Measurements from ENCODE around the gene CCBE1. TPM values are rescaled to one million over a fixed set of nuclear protein-coding genes. Genes with fewer than 3 reads are reported as not detected.

The CCBE1 gene
- total and polyA plus RNA-seq, 9 of the 15 experiments (the other 6 are each of a cell fraction or from before 2014, with no cell fraction given) = 0.20 TPM; not detected in 8

DNA sequence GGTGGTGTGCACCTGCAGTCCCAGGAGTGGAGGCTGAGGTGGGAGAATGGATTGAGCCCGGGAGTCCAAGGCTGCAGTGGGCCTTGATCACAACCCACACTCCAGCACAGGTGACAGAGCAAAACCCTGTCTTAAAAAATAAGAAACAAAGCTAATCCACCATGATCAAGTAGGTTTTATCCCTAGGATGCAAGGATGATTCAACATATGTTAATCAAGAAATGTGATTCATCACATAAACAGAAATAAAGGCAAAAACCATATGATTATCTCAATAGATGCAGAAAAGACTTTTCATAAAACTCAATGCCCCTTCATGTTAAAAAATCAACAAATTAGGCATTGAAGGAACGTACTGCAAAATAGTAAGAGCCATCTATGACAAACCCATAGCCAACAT is 58.1 kb downstream of the CCBE1 start:
- WGBS (ENCODE audit: insufficient coverage, low coverage, missing lambda C conversion rate) = 0% methylated on average over 2 of the region's 2 CpGs
- CTCF ChIA-PET (ENCODE audit: low intra/inter-chr PET ratio) = no interaction called here
- DNase-seq (ENCODE audit: extremely low read depth in 1 of 4, low spot score in 3 of 4) = no peak

More for the DNA sequence above, 58.1 kb downstream of the CCBE1 start:
- H3K79me2 ChIP-seq (ENCODE audit: control insufficient read depth, insufficient read depth, low read length) = no peaks in the 10 kb centered on the region
- H3K4me2 ChIP-seq (ENCODE audit: insufficient read depth, low read length) = no peak overlapping the region
- H2AFZ ChIP-seq (ENCODE audit: low read depth, low read length) = no peak overlapping the region
- TF ChIP-seq, protein P1, sequence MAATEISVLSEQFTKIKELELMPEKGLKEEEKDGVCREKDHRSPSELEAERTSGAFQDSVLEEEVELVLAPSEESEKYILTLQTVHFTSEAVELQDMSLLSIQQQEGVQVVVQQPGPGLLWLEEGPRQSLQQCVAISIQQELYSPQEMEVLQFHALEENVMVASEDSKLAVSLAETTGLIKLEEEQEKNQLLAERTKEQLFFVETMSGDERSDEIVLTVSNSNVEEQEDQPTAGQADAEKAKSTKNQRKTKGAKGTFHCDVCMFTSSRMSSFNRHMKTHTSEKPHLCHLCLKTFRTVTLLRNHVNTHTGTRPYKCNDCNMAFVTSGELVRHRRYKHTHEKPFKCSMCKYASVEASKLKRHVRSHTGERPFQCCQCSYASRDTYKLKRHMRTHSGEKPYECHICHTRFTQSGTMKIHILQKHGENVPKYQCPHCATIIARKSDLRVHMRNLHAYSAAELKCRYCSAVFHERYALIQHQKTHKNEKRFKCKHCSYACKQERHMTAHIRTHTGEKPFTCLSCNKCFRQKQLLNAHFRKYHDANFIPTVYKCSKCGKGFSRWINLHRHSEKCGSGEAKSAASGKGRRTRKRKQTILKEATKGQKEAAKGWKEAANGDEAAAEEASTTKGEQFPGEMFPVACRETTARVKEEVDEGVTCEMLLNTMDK (IDR thresholded peaks at IDR 0.05; ENCODE audit: borderline replicate concordance, insufficient read depth, low read depth, low read length, poor library complexity, severe bottlenecking) = no peak
- TF ChIP-seq MBD2 (IDR thresholded peaks at IDR 0.05; ENCODE audit: borderline replicate concordance, low read depth) (no peak), BACH1 (tag; IDR thresholded peaks at IDR 0.05) (no peak), ETV1 (tag; conservative IDR thresholded peaks at IDR 0.05; ENCODE audit: low read depth) (no peak), ZNF717 (CRISPR knock-in tag; IDR thresholded peaks at IDR 0.05) (no peak), ESRRA (IDR thresholded peaks at IDR 0.05; ENCODE audit: borderline replicate concordance, low read depth) (no peak), RBFOX2 (IDR thresholded peaks at IDR 0.05; ENCODE audit: low read depth, low read length) (no peak), ZNF124 (CRISPR knock-in tag; IDR thresholded peaks at IDR 0.05) (no peak), ZNF354B (CRISPR knock-in tag; IDR thresholded peaks at IDR 0.05) (no peak), NFE2L1 (tag; IDR thresholded peaks at IDR 0.05; ENCODE audit: borderline replicate concordance, low read depth) (no peak), ZNF79 (CRISPR knock-in tag; IDR thresholded peaks at IDR 0.05; ENCODE audit: low read depth) (no peak), ETV5 (CRISPR knock-in tag; IDR thresholded peaks at IDR 0.05; ENCODE audit: low read depth) (no peak)
- TF ChIP-seq, protein P2, sequence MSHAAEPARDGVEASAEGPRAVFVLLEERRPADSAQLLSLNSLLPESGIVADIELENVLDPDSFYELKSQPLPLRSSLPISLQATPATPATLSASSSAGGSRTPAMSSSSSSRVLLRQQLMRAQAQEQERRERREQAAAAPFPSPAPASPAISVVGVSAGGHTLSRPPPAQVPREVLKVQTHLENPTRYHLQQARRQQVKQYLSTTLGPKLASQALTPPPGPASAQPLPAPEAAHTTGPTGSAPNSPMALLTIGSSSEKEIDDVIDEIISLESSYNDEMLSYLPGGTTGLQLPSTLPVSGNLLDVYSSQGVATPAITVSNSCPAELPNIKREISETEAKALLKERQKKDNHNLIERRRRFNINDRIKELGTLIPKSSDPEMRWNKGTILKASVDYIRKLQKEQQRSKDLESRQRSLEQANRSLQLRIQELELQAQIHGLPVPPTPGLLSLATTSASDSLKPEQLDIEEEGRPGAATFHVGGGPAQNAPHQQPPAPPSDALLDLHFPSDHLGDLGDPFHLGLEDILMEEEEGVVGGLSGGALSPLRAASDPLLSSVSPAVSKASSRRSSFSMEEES (CRISPR knock-in tag; IDR thresholded peaks at IDR 0.05) = no peak
- TF ChIP-seq, protein P3, sequence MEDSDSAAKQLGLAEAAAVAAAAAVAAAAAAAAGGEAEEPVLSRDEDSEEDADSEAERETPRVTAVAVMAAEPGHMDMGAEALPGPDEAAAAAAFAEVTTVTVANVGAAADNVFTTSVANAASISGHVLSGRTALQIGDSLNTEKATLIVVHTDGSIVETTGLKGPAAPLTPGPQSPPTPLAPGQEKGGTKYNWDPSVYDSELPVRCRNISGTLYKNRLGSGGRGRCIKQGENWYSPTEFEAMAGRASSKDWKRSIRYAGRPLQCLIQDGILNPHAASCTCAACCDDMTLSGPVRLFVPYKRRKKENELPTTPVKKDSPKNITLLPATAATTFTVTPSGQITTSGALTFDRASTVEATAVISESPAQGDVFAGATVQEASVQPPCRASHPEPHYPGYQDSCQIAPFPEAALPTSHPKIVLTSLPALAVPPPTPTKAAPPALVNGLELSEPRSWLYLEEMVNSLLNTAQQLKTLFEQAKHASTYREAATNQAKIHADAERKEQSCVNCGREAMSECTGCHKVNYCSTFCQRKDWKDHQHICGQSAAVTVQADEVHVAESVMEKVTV (CRISPR knock-in tag; IDR thresholded peaks at IDR 0.05) = no peak
- TF ChIP-seq, protein P4, sequence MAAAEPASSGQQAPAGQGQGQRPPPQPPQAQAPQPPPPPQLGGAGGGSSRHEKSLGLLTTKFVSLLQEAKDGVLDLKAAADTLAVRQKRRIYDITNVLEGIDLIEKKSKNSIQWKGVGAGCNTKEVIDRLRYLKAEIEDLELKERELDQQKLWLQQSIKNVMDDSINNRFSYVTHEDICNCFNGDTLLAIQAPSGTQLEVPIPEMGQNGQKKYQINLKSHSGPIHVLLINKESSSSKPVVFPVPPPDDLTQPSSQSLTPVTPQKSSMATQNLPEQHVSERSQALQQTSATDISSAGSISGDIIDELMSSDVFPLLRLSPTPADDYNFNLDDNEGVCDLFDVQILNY (CRISPR knock-in tag; IDR thresholded peaks at IDR 0.05) = no peak
- H3K4me3 ChIP-seq = no peak overlapping the region
- no peak overlapping the region for H3K9ac ChIP-seq (ENCODE audit: insufficient read depth in 1 of 2, low read depth in 2 of 2, low read length in 2 of 2)
- ATAC-seq = no peak
- BruUV-seq (replicated peaks) = no TSS peak
- intact Hi-C loops (cut with micrococcal nuclease) = no loop called here
- H3K27me3 ChIP-seq (ENCODE audit: control insufficient read depth in 2 of 2, insufficient read depth in 2 of 2, low read length in 2 of 2) = no peaks in the 10 kb centered on the region
- no peaks in the 10 kb centered on the region for H4K20me1 ChIP-seq (replicated peaks; ENCODE audit: control insufficient read depth, insufficient read depth, low read length)
- H3K9me1 ChIP-seq (ENCODE audit: control insufficient read depth, insufficient read depth, low read length) = no peaks in the 10 kb centered on the region
- in situ Hi-C loops (cut with MboI) = loop anchor here (10.0 kb wide), 1 partner anchor 176 kb away; no protein-coding TSS in a partner anchor
- H3K36me3 ChIP-seq (ENCODE audit: control insufficient read depth, insufficient read depth, low read length) = no peaks in the 10 kb centered on the region
- H3K9me3 ChIP-seq (replicated peaks; ENCODE audit: control insufficient read depth, insufficient read depth, low read depth, low read length) = no peaks in the 10 kb centered on the region
- H3K27ac ChIP-seq (ENCODE audit: extremely low read depth, low read depth, low read length) = no peak overlapping the region
- FAIRE-seq = no peak
- POLR2A ChIA-PET = no interaction called here
- no peaks in the 10 kb centered on the region for H3K4me1 ChIP-seq (replicated peaks in 1 of 2; ENCODE audit: control insufficient read depth in 2 of 2, insufficient read depth in 2 of 2, low read length in 2 of 2)
